PFSK-1 (cell line): ENCODE results near the gene CHRM2.

Source experiments
- FOXP2 ChIP-seq: optimal IDR thresholded peaks from 2 replicates; pipeline ENCODE3; 2011; ENCODE audit warnings: borderline replicate concordance, control low read depth, inconsistent platforms; ENCODE audit not compliant: insufficient read depth; ENCODE audit errors: extremely low read length, extremely low read depth
- POLR2AphosphoS5 ChIP-seq: IDR thresholded peaks from 2 replicates; pipeline ENCODE4 v1.6.1; 2012; ENCODE audit warnings: low read depth, mild to moderate bottlenecking, control low read depth, low read length, moderate library complexity
- REST ChIP-seq, 2 experiments: IDR thresholded peaks; 2 replicates each; pipeline versions ENCODE4 v1.6.1 to v1.8.0; 2011 to 2012; ENCODE audit warnings: low read depth in 2 of 2, low read length in 2 of 2, control low read depth in 1 of 2, inconsistent platforms in 1 of 2, mild to moderate bottlenecking in 1 of 2, moderate library complexity in 1 of 2; ENCODE audit not compliant: insufficient read depth in 1 of 2
- SIN3A ChIP-seq: IDR thresholded peaks from 2 replicates; pipeline ENCODE4 v1.6.1; 2012; ENCODE audit warnings: mild to moderate bottlenecking, low read length, moderate library complexity, borderline replicate concordance; ENCODE audit not compliant: insufficient read depth
- TAF1 ChIP-seq: IDR thresholded peaks from 2 replicates; pipeline ENCODE4 v1.6.1; 2012; ENCODE audit warnings: low read length, control low read depth, borderline replicate concordance; ENCODE audit not compliant: insufficient read depth

Gene CHRM2

GRCh38 chr7:136859803-136860202 is 8.6 kb upstream of the CHRM2 start:
- TF ChIP-seq REST (IDR thresholded peaks at IDR 0.05; ENCODE audit: insufficient read depth in 1 of 2, low read depth in 2 of 2, low read length in 2 of 2) (no peak), SIN3A (no peak), POLR2AphosphoS5 (no peak), TAF1 (no peak), FOXP2 (no peak)

- no peak for TF ChIP-seq REST (IDR thresholded peaks at IDR 0.05; ENCODE audit: insufficient read depth in 1 of 2, low read depth in 2 of 2, low read length in 2 of 2)
- TF ChIP-seq FOXP2 = no peak
- TF ChIP-seq TAF1 = no peak
- TF ChIP-seq POLR2AphosphoS5 = no peak
- TF ChIP-seq SIN3A = no peak
These were observed 3.2 kb upstream of the CHRM2 start for GRCh38 chr7:136865236-136865635.

- no peak for TF ChIP-seq SIN3A
- no peak for TF ChIP-seq FOXP2
- no peak for TF ChIP-seq TAF1
- TF ChIP-seq POLR2AphosphoS5 = no peak
- no peak for TF ChIP-seq REST (IDR thresholded peaks at IDR 0.05; ENCODE audit: insufficient read depth in 1 of 2, low read depth in 2 of 2, low read length in 2 of 2)
These were observed 2.7 kb upstream of the CHRM2 start for GRCh38 chr7:136865777-136866176.

GRCh38 chr7:136869001-136869961 is 829 bp downstream of the CHRM2 start:
- TF ChIP-seq REST (IDR thresholded peaks at IDR 0.05; ENCODE audit: insufficient read depth in 1 of 2, low read depth in 2 of 2, low read length in 2 of 2) (no peak), FOXP2 (no peak), TAF1 (no peak), POLR2AphosphoS5 (no peak), SIN3A (no peak)
